Tibial nerve (tissue), 4 donors: Measurements from ENCODE around the gene RFX4. TPM values are rescaled to one million over a fixed set of nuclear protein-coding genes. Genes with fewer than 3 reads are reported as not detected.

ENCODE experiments used
- DNase-seq, 2 donors: peaks; one replicate each; pipeline ENCODE4 v3.0.0-alpha.2; 2019; ENCODE audit warnings: low spot score in 2 of 2
- H3K27ac ChIP-seq, 4 donors: fragments of 200-600 bp; sonication (generic) in 3 of 4; one replicate each; pipeline ENCODE4 v1.5.1; 2017 to 2019; ENCODE audit warnings: mild to moderate bottlenecking in 1 of 4
- H3K27me3 ChIP-seq, 2 donors: fragments of 200-600 bp; sonication (generic) in 1 of 2; one replicate each; pipeline versions ENCODE4 v1.5.1 to v1.6.0; 2017 to 2019
- H3K36me3 ChIP-seq, 3 donors: fragments of 200-600 bp; sonication (generic); one replicate each; pipeline ENCODE4 v1.5.1; 2018 to 2019
- H3K4me1 ChIP-seq, 4 donors: fragments of 200-600 bp; sonication (generic) in 3 of 4; one replicate each; pipeline ENCODE4 v1.5.1; 2017 to 2019
- H3K4me3 ChIP-seq, 4 donors: fragments of 200-600 bp; sonication (generic) in 3 of 4; one replicate each; pipeline ENCODE4 v1.5.1; 2017 to 2019; ENCODE audit warnings: mild to moderate bottlenecking in 1 of 4, moderate library complexity in 1 of 4
- H3K9me3 ChIP-seq, 4 donors: fragments of 200-600 bp; sonication (generic) in 3 of 4; one replicate each; pipeline ENCODE4 v1.5.1; 2017 to 2019
- EP300 ChIP-seq, 2 donors: sonication (generic); formaldehyde crosslinking; IDR thresholded peaks; one replicate each; pipeline ENCODE4 v1.6.1; 2017; ENCODE audit warnings: antibody characterized with exemption in 2 of 2, mild to moderate bottlenecking in 1 of 2
- POLR2A ChIP-seq, 2 donors: fragments of 450-650 bp; IDR thresholded peaks; one replicate each; pipeline ENCODE4 v1.6.1; 2017; ENCODE audit warnings: antibody characterized with exemption in 2 of 2, mild to moderate bottlenecking in 2 of 2, moderate library complexity in 2 of 2
- WGBS, 2 donors: methylation state at CpG; one replicate each; pipeline ENCODE4 v1.1.5; 2018; 5-methylcytosine and 5-hydroxymethylcytosine counted together
- total RNA-seq, 4 donors: library from RNA; depleted of rRNA; stranded (reverse); fragments of >200 nt; gene quantifications; one replicate each; pipeline ENCODE4 v1.1.0, GENCODE V29; 2016
- TF ChIP-seq, protein P1 (sequence below), 5 experiments: fragments of 200-600 bp in 3 of 5; fragments of 450-650 bp in 2 of 5; sonication (generic) in 3 of 5; IDR thresholded peaks; one replicate each; pipeline ENCODE4 v1.5.1; 2016 to 2019; ENCODE audit warnings: antibody characterized with exemption in 5 of 5, mild to moderate bottlenecking in 3 of 5, moderate library complexity in 2 of 5

RFX4 gene
- total RNA-seq, 4 donors from 2014 or later, result not detected

DNA sequence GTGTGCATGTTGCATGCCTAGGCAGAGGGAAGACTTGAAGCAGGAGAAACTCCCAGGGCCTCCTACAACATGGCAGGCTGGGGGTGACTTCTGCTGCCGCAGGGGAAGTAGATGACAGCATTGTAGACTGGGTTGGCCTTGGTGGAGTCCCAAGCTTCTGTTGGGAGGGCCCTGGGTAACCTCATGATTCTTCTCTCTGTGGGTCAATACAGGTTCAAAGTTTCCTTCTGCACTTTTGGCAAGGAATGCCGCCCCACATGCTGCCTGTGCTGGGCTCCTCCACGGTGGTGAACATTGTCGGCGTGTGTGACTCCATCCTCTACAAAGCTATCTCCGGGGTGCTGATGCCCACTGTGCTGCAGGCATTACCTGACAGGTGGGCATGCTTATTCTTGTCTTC lies 113.3 kb downstream of the RFX4 start:
- Histone ChIP-seq H3K27ac (no peak overlapping the region), H3K9me3 (peaks cover 0 to 13% (median 6%) of the 10 kb centered on the region in 4 donors), H3K4me3 (no peak overlapping the region), H3K27me3 (no peaks in the 10 kb centered on the region), H3K4me1 (no peaks in the 10 kb centered on the region), H3K36me3 (no peaks in the 10 kb centered on the region)
- 92 to 95% methylated on average over 6 of the region's 6 CpGs for WGBS, 2 donors
- no peak for TF ChIP-seq EP300 (IDR thresholded peaks at IDR 0.05)
- TF ChIP-seq, protein P1, sequence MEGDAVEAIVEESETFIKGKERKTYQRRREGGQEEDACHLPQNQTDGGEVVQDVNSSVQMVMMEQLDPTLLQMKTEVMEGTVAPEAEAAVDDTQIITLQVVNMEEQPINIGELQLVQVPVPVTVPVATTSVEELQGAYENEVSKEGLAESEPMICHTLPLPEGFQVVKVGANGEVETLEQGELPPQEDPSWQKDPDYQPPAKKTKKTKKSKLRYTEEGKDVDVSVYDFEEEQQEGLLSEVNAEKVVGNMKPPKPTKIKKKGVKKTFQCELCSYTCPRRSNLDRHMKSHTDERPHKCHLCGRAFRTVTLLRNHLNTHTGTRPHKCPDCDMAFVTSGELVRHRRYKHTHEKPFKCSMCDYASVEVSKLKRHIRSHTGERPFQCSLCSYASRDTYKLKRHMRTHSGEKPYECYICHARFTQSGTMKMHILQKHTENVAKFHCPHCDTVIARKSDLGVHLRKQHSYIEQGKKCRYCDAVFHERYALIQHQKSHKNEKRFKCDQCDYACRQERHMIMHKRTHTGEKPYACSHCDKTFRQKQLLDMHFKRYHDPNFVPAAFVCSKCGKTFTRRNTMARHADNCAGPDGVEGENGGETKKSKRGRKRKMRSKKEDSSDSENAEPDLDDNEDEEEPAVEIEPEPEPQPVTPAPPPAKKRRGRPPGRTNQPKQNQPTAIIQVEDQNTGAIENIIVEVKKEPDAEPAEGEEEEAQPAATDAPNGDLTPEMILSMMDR (IDR thresholded peaks at IDR 0.05), result no peak
- no peak for TF ChIP-seq POLR2A (IDR thresholded peaks at IDR 0.05)
- no peak for DNase-seq

DNA sequence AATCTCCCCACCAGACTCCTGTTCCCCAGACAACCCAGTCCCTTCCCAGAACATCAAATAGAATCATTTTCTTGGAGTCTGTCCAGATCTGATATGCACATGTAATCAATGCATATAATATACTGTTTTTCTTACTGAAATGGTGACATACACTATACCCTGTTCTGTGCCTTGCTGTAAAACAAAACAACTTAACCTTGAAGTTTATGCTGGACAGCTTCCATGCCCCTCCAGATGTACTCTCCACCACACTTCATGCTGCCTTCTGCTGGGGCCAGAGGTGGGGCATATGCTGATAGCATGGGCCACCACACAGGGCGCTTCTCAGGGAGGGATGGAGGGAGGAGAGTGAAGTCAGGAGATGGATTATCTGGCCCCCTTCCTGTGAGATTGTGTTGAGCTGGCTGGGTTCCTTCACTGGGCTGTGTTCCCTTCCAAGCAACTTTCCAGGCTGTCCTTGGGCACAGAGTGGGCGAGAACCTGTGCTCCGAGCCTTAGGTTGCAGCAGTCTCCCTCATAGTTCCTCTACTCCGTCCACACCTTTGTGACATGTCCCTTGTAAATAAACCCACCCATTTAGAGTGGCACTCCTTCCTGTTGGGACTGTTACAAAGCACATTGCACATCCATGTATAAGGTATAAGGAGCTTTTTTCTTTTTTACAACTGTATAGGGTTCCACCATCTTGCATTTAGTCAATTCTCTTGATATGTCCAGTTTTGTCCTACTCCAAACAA lies 114.0 kb downstream of the RFX4 start:
- DNase-seq, result no peak
- no peak overlapping the region for H3K27ac ChIP-seq
- TF ChIP-seq EP300 (IDR thresholded peaks at IDR 0.05), result no peak
- TF ChIP-seq, protein P1 (IDR thresholded peaks at IDR 0.05), result no peak
- no peak for TF ChIP-seq POLR2A (IDR thresholded peaks at IDR 0.05)
- H3K4me1 ChIP-seq, result no peaks in the 10 kb centered on the region
- no peaks in the 10 kb centered on the region for H3K36me3 ChIP-seq
- H3K9me3 ChIP-seq, result peaks cover 0 to 21% (median 8%) of the 10 kb centered on the region in 4 donors
- 89 to 93% methylated on average over 4 of the region's 4 CpGs for WGBS, 2 donors
- H3K4me3 ChIP-seq, result no peak overlapping the region
- H3K27me3 ChIP-seq, result no peaks in the 10 kb centered on the region

DNA sequence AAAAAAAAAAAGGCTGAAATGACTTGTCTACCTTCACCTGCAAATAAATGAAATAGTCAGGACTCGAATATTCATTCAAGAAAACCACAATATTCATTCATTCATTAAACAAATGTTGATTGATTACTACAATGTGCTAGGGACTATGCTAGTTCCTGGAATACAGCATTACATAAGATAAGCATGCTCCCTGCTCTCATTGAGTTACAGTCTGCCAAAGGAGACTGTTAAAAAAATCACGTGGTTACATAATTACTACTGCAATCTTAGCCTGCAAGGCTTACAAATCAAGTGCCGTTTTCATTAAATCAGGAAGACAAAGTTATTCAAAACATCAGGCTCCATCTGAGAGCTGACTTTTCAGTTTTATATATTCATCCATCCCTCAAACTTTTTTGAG lies 121.3 kb downstream of the RFX4 start:
- TF ChIP-seq EP300 (IDR thresholded peaks at IDR 0.05) (no peak), POLR2A (IDR thresholded peaks at IDR 0.05) (no peak)
- TF ChIP-seq, protein P1 (IDR thresholded peaks at IDR 0.05), result no peak
- H3K4me3 ChIP-seq, result no peak overlapping the region
- no peaks in the 10 kb centered on the region for H3K36me3 ChIP-seq
- DNase-seq, result no peak
- H3K27me3 ChIP-seq, result no peaks in the 10 kb centered on the region
- WGBS, 2 donors, result 34 to 46% methylated on average over 3 of the region's 3 CpGs
- H3K27ac ChIP-seq, result no peak overlapping the region
- H3K4me1 ChIP-seq, result no peaks in the 10 kb centered on the region
- peaks cover 0 to 21% (median 3%) of the 10 kb centered on the region in 4 donors for H3K9me3 ChIP-seq

DNA sequence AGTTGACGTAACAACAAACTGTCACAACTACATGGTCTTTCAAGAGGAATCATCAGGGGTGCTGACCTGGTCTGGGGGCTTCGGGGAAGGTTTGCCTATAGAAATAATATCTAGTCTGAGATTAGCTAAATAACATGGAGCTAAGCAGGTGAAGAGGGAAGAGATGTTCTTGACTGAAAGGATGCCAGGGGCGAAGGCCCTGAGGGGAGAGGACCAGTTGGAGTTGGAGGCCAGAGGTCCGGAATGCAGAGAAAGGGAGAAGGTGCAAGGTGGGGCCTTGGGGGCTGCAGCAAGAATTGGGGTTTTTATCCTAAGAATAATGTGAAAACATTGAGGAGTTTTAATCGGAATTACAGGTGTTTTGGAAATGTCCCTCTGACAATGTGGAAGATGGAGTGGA lies 123.2 kb downstream of the RFX4 start:
- Histone ChIP-seq H3K9me3 (peaks cover 0 to 19% (median 2%) of the 10 kb centered on the region in 4 donors), H3K36me3 (no peaks in the 10 kb centered on the region), H3K27ac (no peak overlapping the region), H3K4me3 (no peak overlapping the region), H3K4me1 (no peaks in the 10 kb centered on the region), H3K27me3 (peaks cover 0 to 3% of the 10 kb centered on the region in 2 donors)
- whole genome bisulfite sequencing, 2 donors, result 94% methylated on average over 5 of the region's 5 CpGs
- DNase-seq, result no peak
- TF ChIP-seq, protein P1 (IDR thresholded peaks at IDR 0.05), result no peak
- no peak for TF ChIP-seq EP300 (IDR thresholded peaks at IDR 0.05)
- no peak for TF ChIP-seq POLR2A (IDR thresholded peaks at IDR 0.05)

DNA sequence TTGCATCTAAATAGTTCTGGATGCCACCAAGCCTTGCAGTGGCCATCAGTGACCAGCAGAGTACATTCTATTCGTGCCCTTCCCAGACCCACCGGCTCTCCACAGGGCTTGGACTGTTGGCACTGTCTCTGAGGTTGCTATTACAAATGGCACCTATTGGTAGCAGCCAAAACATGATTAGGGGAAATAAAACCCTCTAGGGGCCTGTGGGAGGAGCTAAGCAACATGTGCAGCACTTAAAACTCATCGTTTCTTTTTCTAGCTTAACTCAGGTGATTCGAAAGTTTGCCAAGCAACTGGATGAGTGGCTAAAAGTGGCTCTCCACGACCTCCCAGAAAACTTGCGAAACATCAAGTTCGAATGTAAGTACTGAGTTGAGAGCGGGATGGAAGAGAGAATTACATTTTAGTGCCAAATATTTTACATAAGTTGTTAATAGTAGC lies 126.3 kb downstream of the RFX4 start:
- WGBS, 2 donors, result 84 to 88% methylated on average over 8 of the region's 8 CpGs
- H3K27me3 ChIP-seq, result peaks cover 0 to 3% of the 10 kb centered on the region in 2 donors
- no peaks in the 10 kb centered on the region for H3K36me3 ChIP-seq
- no peaks in the 10 kb centered on the region for H3K4me1 ChIP-seq
- no peaks in the 10 kb centered on the region for H3K9me3 ChIP-seq
- no peak overlapping the region for H3K4me3 ChIP-seq
- H3K27ac ChIP-seq, result no peak overlapping the region
- TF ChIP-seq POLR2A (IDR thresholded peaks at IDR 0.05) (no peak), EP300 (IDR thresholded peaks at IDR 0.05) (no peak)
- TF ChIP-seq, protein P1 (IDR thresholded peaks at IDR 0.05), result no peak
- DNase-seq, result no peak
